CD4-positive, alpha-beta T cell treated with Interleukin-6 at 100 ng/mL for 8 hours (primary cell): ENCODE measurements around the gene MIOX.

Experiments
- DNase-seq: peaks from one replicate; pipeline ENCODE4 v3.0.0-alpha.2; 2020; ENCODE audit warnings: mixed read lengths, low spot score

MIOX gene

DNA sequence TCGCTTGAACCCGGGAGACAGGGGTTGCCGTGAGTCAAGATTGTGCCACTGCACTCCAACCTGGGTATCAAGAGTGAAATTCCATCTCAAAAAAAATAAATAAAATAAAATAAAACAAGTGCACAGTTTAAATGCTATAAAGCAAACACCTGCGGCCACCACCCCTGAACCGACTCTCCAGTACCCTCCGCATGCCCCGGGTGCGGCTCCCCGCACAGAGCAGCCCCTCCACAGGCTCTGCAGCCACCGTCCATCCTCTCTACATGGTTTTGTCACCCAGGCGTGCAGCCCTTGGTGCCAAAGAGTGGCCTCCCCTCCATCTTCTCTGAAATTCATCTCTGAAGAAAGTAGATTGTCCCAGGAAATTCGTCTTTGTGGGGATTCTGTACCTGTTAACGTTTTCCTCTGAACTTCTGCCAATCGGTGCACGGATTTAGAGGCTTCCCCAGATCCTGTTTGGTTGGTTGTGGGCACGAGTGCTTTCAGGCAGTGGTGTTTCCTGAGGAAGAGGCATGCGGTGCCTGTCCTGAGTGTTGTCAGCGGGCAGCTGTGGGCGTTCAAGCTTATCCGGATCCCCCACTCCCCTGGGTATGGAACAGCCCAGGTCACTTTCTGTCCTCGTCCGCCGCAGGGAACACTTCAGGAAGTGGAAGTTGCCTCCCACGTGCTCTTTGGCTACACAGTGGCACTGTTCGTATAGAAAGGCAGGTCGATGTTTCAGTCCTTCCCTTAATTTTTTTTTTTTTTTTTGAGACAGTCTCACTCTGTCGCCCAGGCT is 4.1 kb downstream of the MIOX start:
- no peak for DNase-seq

GRCh38 chr22:50497093-50497492 is 10.4 kb downstream of the MIOX start:
- no peak for DNase-seq

- peak; percentile 76 for DNase-seq
Measured at GRCh38 chr22:50498322-50498890, 11.7 kb downstream of the MIOX start.

GRCh38 chr22:50500452-50500851 is 13.8 kb downstream of the MIOX start:
- DNase-seq, result no peak

- no peak for DNase-seq
Measured at GRCh38 chr22:50502096-50502495, 15.4 kb downstream of the MIOX start.

DNA sequence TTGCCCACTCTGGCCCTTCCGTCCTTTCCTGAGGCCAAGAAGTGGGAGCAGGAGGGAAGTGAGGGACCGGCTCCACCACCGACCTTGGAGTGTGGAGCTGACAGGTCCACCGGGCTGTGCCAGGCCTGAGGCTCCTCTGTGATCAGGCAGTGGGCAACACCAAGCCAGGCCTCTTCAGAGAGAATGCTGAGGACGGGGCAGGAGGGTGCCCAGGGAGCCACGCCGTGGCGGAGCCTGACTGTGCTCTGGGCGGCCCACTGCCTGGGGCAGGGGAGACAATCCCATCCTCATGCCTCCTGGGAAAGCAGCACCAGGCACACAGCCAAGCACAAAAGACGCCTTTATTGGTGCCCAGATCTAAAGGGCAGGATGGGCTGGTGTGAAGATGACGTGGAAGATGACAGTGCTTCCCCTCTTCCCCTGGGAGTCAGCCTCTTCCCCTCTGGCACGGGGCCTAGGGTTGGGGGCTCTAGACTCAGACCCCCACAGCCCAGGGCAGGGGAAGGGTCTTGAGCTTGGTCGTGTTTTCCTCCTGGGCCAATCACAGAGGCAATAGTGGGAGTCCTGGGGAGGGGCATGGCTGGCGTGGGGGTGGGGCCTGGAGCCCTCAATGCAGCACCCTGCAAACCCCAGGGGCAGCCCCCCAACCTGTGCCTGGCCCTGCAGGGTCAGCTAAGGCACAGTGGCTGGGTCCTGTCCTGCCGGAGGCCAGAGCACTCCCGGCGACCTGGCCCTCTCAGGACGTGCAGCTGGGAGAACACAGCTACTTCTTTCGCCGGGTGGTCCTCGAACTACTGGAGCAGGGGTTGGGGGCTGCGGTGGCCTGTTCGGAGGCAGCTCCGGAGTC is 16.2 kb downstream of the MIOX start:
- DNase-seq, result no peak

DNA sequence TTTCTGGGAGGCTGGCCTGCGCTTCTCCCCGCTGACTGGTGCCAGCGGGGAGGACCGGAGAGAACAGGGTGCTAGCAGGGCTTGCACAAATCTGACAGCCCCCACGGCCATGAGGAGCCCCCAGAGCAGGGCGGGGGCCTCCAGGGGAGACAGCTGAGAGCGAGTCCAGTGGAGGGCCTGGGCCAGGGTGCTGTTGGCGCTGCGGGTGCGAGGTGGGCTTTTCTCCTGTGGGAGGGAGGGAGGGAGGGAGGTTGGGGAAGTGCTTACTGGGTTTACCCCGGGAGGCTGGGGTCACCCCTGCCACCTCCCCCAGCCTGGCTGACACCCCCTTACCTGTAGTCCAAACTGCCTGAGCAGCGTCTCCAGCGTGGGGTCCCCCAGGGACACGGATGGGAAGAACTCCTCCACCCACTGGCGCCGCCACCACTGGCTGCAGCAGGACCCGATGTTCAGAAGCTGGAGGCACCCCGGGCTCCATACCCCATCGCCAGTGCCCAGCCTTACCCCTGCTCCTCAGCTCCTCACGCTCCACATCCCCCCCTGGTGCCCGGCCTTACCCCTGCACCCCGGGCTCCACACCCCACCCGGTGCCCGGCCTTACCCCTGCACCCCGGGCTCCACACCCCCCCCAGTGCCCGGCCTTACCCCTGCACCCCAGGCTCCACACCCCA is 17.0 kb downstream of the MIOX start:
- no peak for DNase-seq

DNA sequence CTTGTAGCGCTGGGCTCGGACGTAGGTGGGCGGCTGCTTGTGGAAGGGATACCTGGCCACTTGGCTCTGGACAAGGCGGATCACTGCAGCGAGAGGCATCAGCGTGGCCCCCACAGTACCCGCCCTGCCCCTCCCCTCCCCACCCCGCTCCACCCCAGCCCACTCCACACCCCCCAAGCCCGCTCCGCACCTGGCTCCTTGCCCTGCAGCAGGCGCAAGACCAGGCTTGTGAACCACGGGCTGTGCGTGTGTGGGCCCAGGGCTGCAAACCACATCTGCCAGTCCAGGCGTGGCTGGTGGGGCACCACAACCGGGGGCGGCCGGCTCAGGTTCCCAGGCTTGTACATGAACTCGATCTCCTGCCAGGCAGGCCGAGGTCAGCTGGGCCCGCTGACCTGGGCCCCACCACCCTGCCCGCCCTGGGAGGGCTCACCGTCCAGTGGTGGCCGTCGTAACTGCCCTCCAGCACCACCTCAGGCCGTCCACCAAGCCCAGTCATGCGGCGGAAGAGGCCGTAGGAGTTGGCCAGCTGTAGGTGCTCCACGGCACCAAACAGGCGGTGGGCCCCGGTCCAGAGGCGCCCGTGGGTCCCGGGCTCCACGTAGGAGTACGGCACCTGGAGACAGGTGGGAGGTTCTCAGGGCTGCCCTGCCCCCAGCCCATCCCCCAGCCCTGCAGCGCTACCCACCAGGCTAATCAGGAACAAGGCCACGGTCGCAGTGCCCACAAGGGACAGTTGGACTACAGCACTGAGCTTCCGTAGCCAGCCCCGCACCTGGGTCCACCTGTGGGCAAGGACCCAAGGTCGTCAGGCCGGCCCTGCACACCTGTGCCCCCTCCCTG is 17.9 kb downstream of the MIOX start:
- DNase-seq, result no peak

DNA sequence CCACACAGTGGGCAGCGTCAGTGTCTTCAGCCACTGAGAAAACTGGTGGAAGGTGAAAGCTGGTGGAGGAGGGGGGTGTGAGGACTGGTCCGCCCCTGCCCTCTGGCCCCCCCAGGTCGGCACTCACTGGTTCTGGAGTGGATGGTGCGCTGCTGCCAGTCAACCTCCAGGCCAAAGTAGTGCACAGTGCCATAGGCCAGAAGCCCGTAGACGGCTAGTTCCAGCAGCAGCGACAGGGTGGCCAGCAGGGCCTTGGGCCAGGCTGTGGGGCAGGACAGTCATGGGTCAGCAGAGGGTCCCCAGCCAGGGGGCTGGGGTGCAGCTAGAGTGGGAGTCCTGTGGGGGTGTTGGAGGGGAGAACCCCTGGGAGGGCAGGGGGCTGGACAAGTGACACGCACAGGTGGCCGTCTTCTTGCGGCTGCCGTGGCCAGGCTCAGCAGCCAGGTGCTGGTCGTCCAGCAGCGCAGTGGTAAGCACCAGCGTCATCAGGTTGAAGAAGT is 18.7 kb downstream of the MIOX start:
- no peak for DNase-seq

GRCh38 chr22:50505776-50506610 is 19.3 kb downstream of the MIOX start:
- DNase-seq, result no peak

DNA sequence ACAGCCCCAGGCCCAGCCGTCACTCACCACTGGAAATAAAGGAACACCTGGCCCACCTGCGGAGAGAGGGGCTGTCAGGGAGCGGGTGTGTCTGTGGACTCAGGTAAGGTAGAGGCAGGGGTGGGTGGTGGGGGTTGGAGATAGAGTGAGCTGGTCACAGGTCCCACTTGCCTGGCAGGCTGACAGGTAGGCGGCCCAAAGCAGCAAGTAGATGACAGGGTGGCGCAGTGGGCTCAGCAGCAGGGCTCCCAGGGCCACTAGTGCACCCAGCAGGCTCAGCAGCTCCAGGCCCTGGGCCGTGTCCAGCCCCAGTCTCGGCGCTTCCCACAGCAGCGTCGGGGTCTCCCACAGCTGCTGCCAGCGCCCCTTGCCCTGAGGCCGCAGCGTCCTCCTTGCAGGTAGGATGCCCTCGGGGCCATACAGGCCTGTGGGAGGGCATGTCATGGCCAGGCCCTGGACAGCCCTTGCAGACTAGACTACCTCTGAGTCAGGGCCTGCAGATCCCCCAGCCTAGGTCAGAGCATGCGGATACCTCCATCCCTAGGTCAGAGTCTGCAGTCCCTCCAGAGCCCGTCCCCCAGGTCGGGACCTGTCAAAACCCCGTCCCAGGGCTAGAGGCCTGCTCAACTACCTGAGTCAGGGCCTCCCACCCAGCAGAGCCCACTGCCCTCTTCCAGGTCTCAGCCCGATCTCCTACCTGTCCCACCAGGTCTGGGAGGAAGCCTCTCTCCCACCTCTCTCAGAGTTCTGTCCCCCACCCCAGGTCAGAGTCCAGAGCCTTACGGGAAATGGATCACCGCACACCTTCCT is 20.2 kb downstream of the MIOX start:
- no peak for DNase-seq

DNA sequence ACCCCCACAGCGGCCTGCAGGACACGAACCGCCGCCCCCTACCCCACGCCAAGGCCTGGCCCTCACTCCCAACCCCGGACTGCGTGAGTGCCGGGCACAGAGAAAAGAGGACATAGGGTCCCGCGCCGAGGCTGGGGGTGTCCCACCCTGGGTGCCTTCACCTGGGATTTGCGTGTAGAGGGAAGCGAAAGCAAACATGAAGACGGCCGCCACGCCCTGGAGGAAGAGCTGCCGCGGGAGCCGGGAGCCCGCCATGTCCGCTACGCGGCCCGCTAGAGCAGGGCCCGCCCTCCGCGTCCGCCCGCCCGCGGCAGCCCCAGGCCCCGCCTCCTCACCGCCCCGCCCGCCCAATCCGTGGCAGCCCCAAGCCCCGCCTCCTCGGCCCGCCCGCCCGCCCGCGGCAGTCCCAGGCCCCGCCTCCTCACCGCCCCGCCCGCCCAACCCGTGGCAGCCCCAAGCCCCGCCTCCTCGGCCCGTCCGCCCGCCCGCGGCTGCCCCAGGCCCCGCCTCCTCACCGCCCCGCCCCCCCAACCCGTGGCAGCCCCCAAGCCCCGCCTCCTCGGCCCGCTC is 20.8 kb downstream of the MIOX start, which contains the start of gene LMF2:
Gene LMF2 (minus strand): TSS at position 282 of the 570 bp plus-strand sequence. CDS start 27 bp downstream, at position 255.
- no peak for DNase-seq

- peak; percentile 98 for DNase-seq
Measured at GRCh38 chr22:50507991-50508884, 21.6 kb downstream of the MIOX start, which contains the start of gene NCAPH2. Gene NCAPH2 (plus strand): TSS chr22:50508224. CDS start chr22:50508338, 114 bp downstream.

DNA sequence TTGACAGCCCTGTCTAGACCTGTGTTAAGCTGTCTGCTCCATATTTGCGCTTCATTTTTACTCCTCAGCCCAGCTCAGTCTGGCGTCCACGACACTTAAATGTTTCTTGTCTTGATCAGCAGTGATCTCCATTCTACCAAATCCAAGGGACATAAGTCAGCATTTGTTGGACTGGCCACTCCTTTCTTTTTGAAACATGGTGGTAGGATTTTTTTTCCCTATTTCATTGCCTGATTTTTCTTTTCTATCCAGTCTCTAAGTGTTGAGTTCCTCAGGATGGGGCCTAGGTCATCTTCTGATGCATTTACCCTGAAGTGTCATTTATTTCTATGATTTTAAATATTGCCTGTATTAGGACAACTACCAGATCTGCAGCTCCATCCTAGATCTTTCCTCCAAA is 22.2 kb downstream of the MIOX start:
- DNase-seq, result no peak

DNA sequence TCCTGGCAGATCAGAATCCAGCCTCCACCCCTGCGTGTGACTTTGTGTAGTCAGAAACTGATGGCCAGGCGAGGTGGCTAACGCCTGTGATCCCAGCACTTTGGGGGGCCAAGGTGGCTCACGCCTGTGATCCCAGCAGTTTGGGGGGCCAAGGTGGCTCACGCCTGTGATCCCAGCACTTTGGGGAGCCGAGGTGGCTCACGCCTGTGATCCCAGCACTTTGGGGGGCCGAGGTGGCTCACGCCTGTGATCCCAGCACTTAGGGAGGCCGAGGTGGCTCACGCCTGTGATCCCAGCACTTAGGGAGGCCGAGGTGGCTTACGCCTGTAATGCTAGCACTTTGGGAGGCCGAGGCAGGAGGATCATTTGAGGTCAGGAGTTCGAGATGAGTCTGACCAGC is 26.5 kb downstream of the MIOX start:
- no peak for DNase-seq

GRCh38 chr22:50516068-50516467 is 29.4 kb downstream of the MIOX start:
- no peak for DNase-seq

- no peak for DNase-seq
Measured at GRCh38 chr22:50516891-50517290, 30.2 kb downstream of the MIOX start.
